SU-DHL-6 (cell line): ENCODE data around the gene SELENOF.

Experiments
- H2AFZ ChIP-seq: fragments of 200-600 bp; sonication (generic); 2 replicates; pipeline ENCODE4 v1.6.1; 2014; ENCODE audit warnings: low read depth, mild to moderate bottlenecking, moderate library complexity, mixed read lengths, antibody characterized with exemption, low read length; ENCODE audit not compliant: severe bottlenecking
- H3F3A ChIP-seq: fragments of 200-600 bp; shearing (Covaris generic); 2 replicates; pipeline ENCODE4 v1.6.0; 2016; ENCODE audit warnings: antibody characterized with exemption, mild to moderate bottlenecking; ENCODE audit not compliant: insufficient read depth
- H3K27ac ChIP-seq: fragments of 200-600 bp; sonication (generic); 2 replicates; pipeline ENCODE4 v1.5.1; 2016; ENCODE audit warnings: low read depth, mild to moderate bottlenecking, low read length, moderate library complexity, mixed read lengths
- H3K27me3 ChIP-seq: fragments of 200-600 bp; sonication (generic), shearing (Covaris generic); 2 replicates; pipeline ENCODE4 v1.6.0; 2014; ENCODE audit warnings: mild to moderate bottlenecking, low read length
- H3K36me3 ChIP-seq: fragments of 200-600 bp; sonication (generic); 2 replicates; pipeline ENCODE4 v1.6.1; 2014; ENCODE audit warnings: mild to moderate bottlenecking, low read length, mixed read lengths
- H3K4me2 ChIP-seq: fragments of 300-600, 200-600 bp; shearing (Covaris generic), sonication (generic); 2 replicates; pipeline ENCODE4 v1.6.0; 2014; ENCODE audit warnings: low read length, low read depth, mild to moderate bottlenecking; ENCODE audit not compliant: poor library complexity, severe bottlenecking
- H3K4me3 ChIP-seq: fragments of 200-600 bp; sonication (generic); 2 replicates; pipeline ENCODE4 v1.5.1; 2014; ENCODE audit warnings: antibody characterized with exemption, low read length, mild to moderate bottlenecking, mixed read lengths; ENCODE audit not compliant: insufficient read depth, poor library complexity, severe bottlenecking
- H3K79me2 ChIP-seq: fragments of 200-600 bp; sonication (generic); 2 replicates; pipeline ENCODE4 v1.6.1; 2014; ENCODE audit warnings: mild to moderate bottlenecking, low read length, moderate library complexity; ENCODE audit not compliant: insufficient read depth
- H3K9ac ChIP-seq: fragments of 200-600 bp; sonication (generic); 2 replicates; pipeline ENCODE4 v1.7.0; 2014; ENCODE audit warnings: mild to moderate bottlenecking, low read length
- H3K9me2 ChIP-seq: fragments of 200-600 bp; sonication (generic); replicated peaks from 2 replicates; pipeline ENCODE4 v1.6.1; 2014; ENCODE audit warnings: low read length; ENCODE audit not compliant: insufficient read depth
- H3K9me3 ChIP-seq: fragments of 200-600 bp; sonication (generic); 2 replicates; pipeline ENCODE4 v1.6.1; 2014; ENCODE audit warnings: low read length, mixed read lengths; ENCODE audit not compliant: insufficient read depth
- H4K20me1 ChIP-seq: fragments of 200-600 bp; sonication (generic); 2 replicates; pipeline ENCODE4 v1.6.1; 2014; ENCODE audit warnings: low read depth, mild to moderate bottlenecking, antibody characterized with exemption, low read length, moderate library complexity, mixed read lengths
- EZH2phosphoT487 ChIP-seq: fragments of 200-600 bp; sonication (generic), shearing (Covaris generic); conservative IDR thresholded peaks from 2 replicates; pipeline ENCODE4 v1.6.1; 2018; ENCODE audit warnings: mild to moderate bottlenecking, antibody characterized with exemption, low read length, moderate library complexity, mixed read lengths
- TF ChIP-seq, protein P1 (sequence below): fragments of 200-600 bp; sonication (generic); IDR thresholded peaks from one replicate; pipeline ENCODE4 v1.5.1; 2017; ENCODE audit warnings: antibody characterized with exemption, mild to moderate bottlenecking, low read length, moderate library complexity; ENCODE audit not compliant: insufficient read depth, poor library complexity, severe bottlenecking

Gene SELENOF

DNA sequence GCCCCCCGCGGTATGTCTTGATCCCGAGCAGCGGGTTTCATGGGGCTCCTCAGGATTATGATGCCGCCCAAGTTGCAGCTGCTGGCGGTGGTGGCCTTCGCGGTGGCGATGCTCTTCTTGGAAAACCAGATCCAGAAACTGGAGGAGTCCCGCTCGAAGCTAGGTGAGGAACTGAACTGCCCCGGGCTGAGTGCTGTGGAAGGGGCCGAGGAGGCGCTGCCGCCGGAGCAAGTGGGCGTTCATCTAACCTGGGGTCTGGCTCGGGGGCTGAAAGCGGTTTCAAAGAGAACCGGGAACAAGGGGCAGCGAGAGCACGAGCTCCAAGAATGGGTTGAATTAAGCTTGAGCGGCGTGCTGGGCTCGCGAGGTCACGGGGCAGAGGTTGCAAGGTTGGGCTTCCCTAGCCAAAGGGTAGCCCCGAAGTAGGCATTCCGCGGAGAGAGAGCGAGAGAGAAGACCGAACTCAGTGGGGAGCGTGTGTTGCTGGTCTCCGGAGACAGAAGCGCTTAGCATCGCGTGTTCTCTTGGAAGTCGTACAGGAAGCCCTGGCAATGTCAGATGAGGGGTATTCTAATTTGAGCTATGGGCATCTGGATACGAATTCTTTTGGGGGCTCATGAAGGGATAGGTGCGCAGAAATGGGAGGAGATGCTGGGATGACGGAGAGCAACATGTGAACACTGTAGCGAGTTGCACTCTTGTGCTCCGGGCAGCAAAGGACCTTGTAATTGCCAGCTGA is 1.2 kb upstream of the SELENOF start:
- Histone ChIP-seq H3K9me3 (peaks cover 6% of the 10 kb centered on the region; the same call in 1 of the 2 replicates), H3K27me3 (no peaks in the 10 kb centered on the region), H3K79me2 (peaks cover 95% of the 10 kb centered on the region), H3K4me2 (peak overlapping the region; percentile 98), H3K9ac (peak overlapping the region; percentile 99), H2AFZ (no peak overlapping the region), H3K9me2 (no peaks in the 10 kb centered on the region), H3F3A (peaks cover 17% of the 10 kb centered on the region), H3K27ac (peak overlapping the region; percentile 84), H3K36me3 (peaks cover 30% of the 10 kb centered on the region), H4K20me1 (peaks cover 40% of the 10 kb centered on the region), H3K4me3 (peak overlapping the region; percentile 87)
- TF ChIP-seq, protein P1, sequence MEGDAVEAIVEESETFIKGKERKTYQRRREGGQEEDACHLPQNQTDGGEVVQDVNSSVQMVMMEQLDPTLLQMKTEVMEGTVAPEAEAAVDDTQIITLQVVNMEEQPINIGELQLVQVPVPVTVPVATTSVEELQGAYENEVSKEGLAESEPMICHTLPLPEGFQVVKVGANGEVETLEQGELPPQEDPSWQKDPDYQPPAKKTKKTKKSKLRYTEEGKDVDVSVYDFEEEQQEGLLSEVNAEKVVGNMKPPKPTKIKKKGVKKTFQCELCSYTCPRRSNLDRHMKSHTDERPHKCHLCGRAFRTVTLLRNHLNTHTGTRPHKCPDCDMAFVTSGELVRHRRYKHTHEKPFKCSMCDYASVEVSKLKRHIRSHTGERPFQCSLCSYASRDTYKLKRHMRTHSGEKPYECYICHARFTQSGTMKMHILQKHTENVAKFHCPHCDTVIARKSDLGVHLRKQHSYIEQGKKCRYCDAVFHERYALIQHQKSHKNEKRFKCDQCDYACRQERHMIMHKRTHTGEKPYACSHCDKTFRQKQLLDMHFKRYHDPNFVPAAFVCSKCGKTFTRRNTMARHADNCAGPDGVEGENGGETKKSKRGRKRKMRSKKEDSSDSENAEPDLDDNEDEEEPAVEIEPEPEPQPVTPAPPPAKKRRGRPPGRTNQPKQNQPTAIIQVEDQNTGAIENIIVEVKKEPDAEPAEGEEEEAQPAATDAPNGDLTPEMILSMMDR: no peak
- TF ChIP-seq EZH2phosphoT487: no peak

DNA sequence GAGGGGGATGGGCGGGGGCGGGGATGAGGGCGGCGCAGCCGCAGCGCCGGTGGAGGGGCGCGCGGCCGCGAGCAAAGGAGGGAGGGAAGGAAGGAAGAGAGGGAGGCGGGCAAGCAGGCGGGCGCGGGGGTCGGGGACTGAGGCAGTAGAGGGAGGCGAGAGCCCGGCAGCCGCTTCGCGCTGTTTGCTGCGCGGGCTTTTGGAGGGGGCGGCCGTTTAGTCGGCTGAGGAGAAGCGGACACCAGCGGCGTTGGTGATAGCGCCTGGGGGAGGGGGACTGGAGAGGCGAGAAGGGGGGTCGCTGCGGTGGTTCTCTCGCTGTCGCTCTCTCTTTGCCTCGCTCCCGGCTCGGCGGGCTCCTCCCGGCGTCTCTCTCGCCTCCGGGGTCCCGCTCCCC is 673 bp upstream of the SELENOF start, which contains the start of gene HS2ST1:
Gene HS2ST1, plus strand, starts transcription at position 35 of the 397 bp plus-strand sequence.
- Histone ChIP-seq H3F3A (peaks cover 17% of the 10 kb centered on the region), H3K4me2 (peak within 1 kb of the TSS; percentile 98), H3K9me2 (no peaks in the 10 kb centered on the region), H3K27ac (peak within 1 kb of the TSS; percentile 86), H3K36me3 (peaks cover 25% of the 10 kb centered on the region), H3K27me3 (no peaks in the 10 kb centered on the region), H3K4me3 (peak within 1 kb of the TSS; percentile 87), H4K20me1 (peaks cover 40% of the 10 kb centered on the region), H3K79me2 (peaks cover 95% of the 10 kb centered on the region), H3K9ac (peak within 1 kb of the TSS; percentile 99), H2AFZ (peak within 1 kb of the TSS; percentile 22), H3K9me3 (0 out of 2 replicates have a peak, but pooled peaks cover 5% of the 10 kb centered on the region)
- no peak for TF ChIP-seq EZH2phosphoT487
- TF ChIP-seq, protein P1: no peak

DNA sequence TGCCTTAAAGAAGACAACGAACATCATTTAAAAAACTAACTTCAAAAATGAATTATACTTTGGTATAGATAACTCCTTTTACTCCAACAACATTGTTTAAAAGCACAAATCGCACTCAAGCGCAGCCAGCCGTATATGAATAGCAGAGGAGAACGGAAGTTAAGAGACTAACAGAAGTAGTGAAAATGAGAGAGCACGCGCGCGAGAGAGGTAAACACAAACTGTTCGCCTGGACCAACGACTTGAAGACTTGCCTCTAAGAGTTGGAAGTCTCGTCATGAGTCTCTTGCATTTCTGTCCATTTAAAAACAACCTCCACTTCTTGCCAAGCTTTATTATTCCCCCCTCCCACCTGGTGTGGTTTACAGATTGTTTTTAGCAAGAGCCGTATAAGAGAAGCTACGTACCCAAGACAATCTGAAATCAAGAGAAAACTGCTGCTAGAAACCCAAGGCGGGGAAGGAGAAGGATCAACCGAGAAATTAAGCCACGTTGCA is 479 bp downstream of the SELENOF start:
- TF ChIP-seq, protein P1: no peak
- TF ChIP-seq EZH2phosphoT487: no peak
- peaks cover 95% of the 10 kb centered on the region for H3K79me2 ChIP-seq
- H3K4me2 ChIP-seq: peak overlapping the region; percentile 91
- no peaks in the 10 kb centered on the region for H3K9me3 ChIP-seq
- peaks cover 14% of the 10 kb centered on the region for H3K36me3 ChIP-seq
- peak overlapping the region; percentile 71 for H3K9ac ChIP-seq
- H4K20me1 ChIP-seq: peaks cover 42% of the 10 kb centered on the region
- H3K4me3 ChIP-seq: peak overlapping the region; percentile 84
- peaks cover 17% of the 10 kb centered on the region for H3F3A ChIP-seq
- no peaks in the 10 kb centered on the region for H3K9me2 ChIP-seq
- peak overlapping the region; percentile 86 for H3K27ac ChIP-seq
- no peaks in the 10 kb centered on the region for H3K27me3 ChIP-seq
- H2AFZ ChIP-seq: peak overlapping the region; percentile 22
